Esophagus (tissue), 2 donors: ENCODE data around the gene XXYLT1. TPM values are rescaled to one million over a fixed set of nuclear protein-coding genes. Genes with fewer than 3 reads are reported as not detected.

ENCODE experiments used
- H3K27ac ChIP-seq, 2 donors: one replicate each; pipeline ENCODE4 v1.5.1; 2013; ENCODE audit warnings: low read depth in 2 of 2, mild to moderate bottlenecking in 2 of 2, inconsistent platforms in 1 of 2, low read length in 1 of 2, moderate library complexity in 1 of 2
- H3K27me3 ChIP-seq, 2 donors: one replicate each; pipeline ENCODE4 v1.6.1; 2013; ENCODE audit warnings: low read length in 2 of 2, control low read depth in 1 of 2, mild to moderate bottlenecking in 1 of 2; ENCODE audit not compliant: insufficient read depth in 2 of 2, control insufficient read depth in 1 of 2
- H3K36me3 ChIP-seq, 2 donors: one replicate each; pipeline ENCODE4 v1.6.1; 2013; ENCODE audit warnings: low read length in 1 of 2; ENCODE audit not compliant: control insufficient read depth in 2 of 2, insufficient read depth in 2 of 2
- H3K4me1 ChIP-seq, 2 donors: one replicate each; pipeline ENCODE4 v1.6.1; 2013; ENCODE audit warnings: low read length in 1 of 2; ENCODE audit not compliant: control insufficient read depth in 2 of 2, insufficient read depth in 2 of 2
- H3K4me3 ChIP-seq, 2 donors: one replicate each; pipeline ENCODE4 v1.5.1; 2013; ENCODE audit warnings: low read length in 2 of 2, mild to moderate bottlenecking in 2 of 2, low read depth in 1 of 2, moderate library complexity in 1 of 2
- H3K9me3 ChIP-seq, 2 donors: one replicate each; pipeline ENCODE4 v1.6.1; 2013; ENCODE audit warnings: mild to moderate bottlenecking in 2 of 2, low read depth in 1 of 2, low read length in 1 of 2, moderate library complexity in 1 of 2; ENCODE audit not compliant: control insufficient read depth in 2 of 2, insufficient read depth in 1 of 2
- WGBS, 2 donors: extraction: QIAGEN DNeasy Blood & Tissue Kit; methylation state at CpG; one replicate each; pipeline ENCODE4 v1.1.7; 2013; 5-methylcytosine and 5-hydroxymethylcytosine counted together
- polyA plus RNA-seq, 2 donors: library from polyadenylated mRNA; stranded (reverse); fragments of 200-250 nt; gene quantifications; one replicate each; pipeline ENCODE4 v1.2.3, GENCODE V29; 2013
- donor health status: healthy with polysubstance abuse.
- donor health status: Bipolar disorder and iron deficiency.

Gene XXYLT1
- polyA plus RNA-seq, 2 donors: 10.2 to 10.4 TPM

DNA sequence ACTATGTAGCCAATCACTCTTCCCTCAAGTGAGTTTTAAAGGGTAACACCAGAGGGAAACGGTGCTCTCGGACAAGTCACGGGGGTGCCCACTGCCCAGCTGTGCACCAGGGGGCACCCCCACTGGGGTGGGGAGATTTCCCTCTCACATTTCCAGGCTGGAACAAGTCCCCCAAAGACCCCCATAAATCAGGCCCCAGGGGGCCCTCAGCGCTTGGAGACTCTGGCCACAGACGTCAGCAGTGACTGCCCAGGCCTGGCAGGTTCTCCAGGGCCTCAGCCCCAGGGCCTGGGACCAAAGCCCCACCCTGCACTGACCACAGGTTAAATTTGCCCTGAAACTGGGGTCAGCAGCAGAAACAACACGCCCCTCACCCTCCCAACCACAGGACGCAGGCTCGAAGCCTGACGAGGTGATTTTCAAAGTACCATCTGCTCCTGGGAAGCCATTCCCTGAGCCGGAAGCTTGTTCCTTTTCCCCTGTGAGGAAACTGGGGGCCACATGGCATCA is 17.0 kb downstream of the XXYLT1 start:
- Histone ChIP-seq H3K27ac (no peak overlapping the region), H3K9me3 (no peaks in the 10 kb centered on the region)
- 91 to 92% methylated on average over 10 of the region's 10 CpGs for WGBS, 2 donors

DNA sequence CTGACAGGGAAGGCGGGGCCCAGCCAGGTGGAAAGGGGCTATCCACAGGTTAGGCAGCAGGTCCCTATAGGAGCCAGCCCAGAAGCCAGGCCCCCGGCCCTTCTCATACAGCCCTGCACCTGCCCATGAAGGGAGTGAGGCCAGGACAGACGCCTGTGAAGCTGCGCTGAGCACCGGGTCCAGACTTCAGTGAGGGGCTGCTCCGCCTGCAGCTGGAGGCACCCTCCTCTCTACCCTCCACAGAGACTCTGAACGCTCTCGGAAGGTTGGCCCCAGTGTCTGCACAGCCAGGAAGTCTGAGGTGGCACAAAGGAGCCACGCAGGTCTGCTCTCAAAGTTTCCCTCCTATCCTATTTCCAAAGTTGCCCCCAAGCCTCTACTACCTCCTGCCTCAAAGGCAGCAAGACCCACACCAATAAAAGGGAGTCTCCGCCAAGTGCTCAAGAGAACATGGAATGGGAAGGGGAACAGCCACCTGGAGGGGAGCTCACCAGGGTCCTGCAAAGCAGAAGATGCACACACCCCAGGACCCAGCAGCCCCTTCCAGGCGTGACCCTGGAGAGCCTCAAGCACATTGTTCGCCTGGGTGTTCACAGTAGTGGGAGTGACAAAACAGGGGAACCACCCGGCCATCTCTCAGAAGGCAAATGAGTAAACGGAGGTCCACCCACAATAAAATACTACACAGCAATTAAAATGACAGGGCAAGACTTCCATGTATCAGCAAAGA is 19.5 kb downstream of the XXYLT1 start:
- Histone ChIP-seq H3K4me3 (no peak overlapping the region), H3K4me1 (peaks cover 3% of the 10 kb centered on the region in 2 donors), H3K9me3 (no peaks in the 10 kb centered on the region), H3K36me3 (peaks cover 0 to 11% of the 10 kb centered on the region in 2 donors), H3K27me3 (no peaks in the 10 kb centered on the region), H3K27ac (no peak overlapping the region)
- WGBS, 2 donors: 82 to 90% methylated on average over 14 of the region's 14 CpGs

More for the DNA sequence above, 17.0 kb downstream of the XXYLT1 start:
- Histone ChIP-seq H3K27me3 (no peaks in the 10 kb centered on the region), H3K4me1 (peaks cover 3 to 4% of the 10 kb centered on the region in 2 donors), H3K36me3 (peaks cover 0 to 11% of the 10 kb centered on the region in 2 donors), H3K4me3 (no peak overlapping the region)

DNA sequence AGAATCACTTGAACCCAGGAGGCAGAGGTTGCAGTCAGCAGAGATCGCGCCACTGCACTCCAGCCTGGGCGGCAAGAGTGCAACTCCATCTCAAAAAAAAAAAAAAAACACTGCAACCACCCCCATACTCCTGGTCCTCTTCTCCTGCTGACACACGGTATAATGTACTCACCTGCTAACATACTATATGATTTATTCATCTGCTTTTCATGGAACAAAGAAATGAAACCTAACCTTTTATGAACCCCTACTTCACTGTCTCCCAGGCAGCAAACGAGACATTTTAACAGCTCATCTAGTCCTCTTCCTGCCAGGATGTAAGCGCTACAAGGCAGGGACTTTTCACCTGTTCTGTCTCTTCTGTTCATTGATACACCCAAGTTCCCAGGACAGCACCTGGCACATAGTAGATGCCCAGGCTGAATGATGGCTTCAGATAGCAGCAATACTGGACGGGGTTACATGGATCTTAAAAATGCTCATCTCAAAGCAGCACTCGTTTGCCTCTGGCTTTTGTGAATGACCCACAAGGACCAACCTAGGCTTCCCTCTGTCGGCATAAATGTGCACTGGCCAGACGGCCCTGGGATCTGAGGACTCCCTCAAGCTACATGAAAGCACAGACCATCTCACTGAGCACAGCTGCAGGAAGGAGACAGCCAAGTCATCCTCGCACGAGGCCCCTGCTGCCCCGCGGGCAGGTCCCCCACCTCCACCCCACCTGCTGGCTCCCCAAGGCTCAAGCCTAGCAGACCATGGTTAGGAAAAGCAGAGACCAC is 20.3 kb downstream of the XXYLT1 start:
- Histone ChIP-seq H3K9me3 (no peaks in the 10 kb centered on the region), H3K27me3 (no peaks in the 10 kb centered on the region), H3K4me3 (no peak overlapping the region), H3K27ac (no peak overlapping the region), H3K36me3 (peaks cover 0 to 6% of the 10 kb centered on the region in 2 donors), H3K4me1 (peaks cover 3% of the 10 kb centered on the region in 2 donors)
- WGBS, 2 donors: 64 to 72% methylated on average over 14 of the region's 14 CpGs

DNA sequence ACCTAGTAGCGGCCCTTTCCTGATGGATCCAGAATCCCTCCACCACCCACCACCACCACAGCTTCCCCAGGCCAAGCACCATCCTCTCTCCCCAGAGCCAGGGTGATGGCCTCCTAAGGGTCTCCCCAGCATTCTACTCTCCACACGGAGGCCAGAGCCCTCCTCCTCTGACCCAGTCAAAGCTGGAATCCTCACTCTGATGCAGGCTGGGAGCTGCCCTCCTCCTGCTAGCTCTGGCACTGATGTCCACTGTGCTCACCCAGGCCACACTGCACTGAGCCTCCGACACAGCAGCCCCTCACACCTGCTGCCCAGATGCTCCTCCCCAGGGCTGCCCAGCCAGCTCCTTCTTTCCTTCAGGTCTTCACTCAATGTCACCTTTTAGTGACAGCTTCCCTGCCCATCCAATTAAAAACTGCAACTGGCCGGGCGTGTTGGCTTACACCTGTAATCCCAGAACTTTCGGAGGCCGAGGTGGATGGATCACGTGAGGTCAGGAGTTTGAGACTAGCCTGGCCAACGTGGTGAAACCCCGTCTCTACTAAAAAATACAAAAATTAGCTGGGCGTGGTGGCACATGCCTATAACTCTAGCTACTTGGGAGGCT is 21.0 kb downstream of the XXYLT1 start:
- WGBS, 2 donors: 91 to 92% methylated on average over 11 of the region's 11 CpGs
- no peak overlapping the region for H3K27ac ChIP-seq

DNA sequence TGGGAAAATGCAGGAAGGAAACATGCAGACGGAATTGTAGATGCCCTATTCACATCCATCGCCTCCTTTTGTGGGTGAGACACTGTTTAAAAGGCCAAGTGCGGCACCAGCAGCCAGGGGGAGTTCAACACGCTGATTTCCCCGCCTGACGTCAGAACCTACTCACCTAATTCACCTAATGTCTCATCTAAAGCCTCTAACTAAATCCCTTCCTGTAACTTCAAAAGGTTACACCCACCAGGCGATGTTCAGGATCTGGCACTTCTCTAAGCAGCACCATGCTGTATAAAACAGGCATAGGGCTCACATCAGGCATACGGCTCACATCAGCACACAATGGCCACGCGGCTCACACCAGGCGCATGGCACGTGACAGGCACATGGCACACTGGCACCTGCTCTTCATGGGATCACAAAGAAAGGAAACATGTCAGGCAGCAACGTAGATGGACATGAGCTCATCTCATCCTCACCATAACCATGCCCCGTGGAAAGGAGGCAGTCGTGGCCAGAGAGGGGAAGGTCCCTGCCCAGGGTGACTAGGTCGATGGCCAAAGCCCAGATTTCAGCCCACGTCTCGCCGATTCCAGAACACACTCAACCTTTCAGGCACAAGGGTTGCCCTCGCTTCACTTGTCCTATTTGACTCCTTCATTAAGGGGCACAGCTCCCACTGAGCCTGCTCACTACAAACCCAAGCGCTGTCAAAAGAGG is 21.7 kb downstream of the XXYLT1 start:
- Histone ChIP-seq H3K9me3 (no peaks in the 10 kb centered on the region), H3K36me3 (peaks cover 0 to 2% of the 10 kb centered on the region in 2 donors), H3K27ac (peak overlapping the region in 1 of 2 donors; percentile 34), H3K4me3 (no peak overlapping the region), H3K27me3 (no peaks in the 10 kb centered on the region), H3K4me1 (peaks cover 3% of the 10 kb centered on the region in 2 donors)
- WGBS, 2 donors: 93% methylated on average over 21 of the region's 21 CpGs

More for the DNA sequence above, 21.0 kb downstream of the XXYLT1 start:
- no peaks in the 10 kb centered on the region for H3K9me3 ChIP-seq
- no peaks in the 10 kb centered on the region for H3K27me3 ChIP-seq
- peaks cover 3% of the 10 kb centered on the region in 2 donors for H3K4me1 ChIP-seq
- peaks cover 0 to 4% of the 10 kb centered on the region in 2 donors for H3K36me3 ChIP-seq
- no peak overlapping the region for H3K4me3 ChIP-seq

DNA sequence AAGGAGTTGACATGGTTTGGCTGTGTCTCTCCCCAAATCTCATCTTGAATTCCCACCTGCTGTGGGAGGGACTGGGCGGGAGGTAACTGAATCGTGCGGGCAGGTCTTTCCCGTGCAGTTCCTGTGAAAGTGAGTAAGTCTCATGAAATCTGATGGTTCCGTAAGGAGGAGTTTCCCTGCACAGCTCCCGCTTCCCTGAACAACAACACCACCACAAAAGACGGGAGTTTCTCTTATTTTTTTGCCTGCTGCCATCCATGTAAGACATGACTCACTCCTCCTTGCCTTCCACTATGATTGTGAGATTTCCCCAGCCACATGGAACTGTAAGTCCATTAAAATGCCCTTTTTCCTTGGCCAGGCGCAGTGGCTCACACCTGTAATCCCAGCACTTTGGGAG is 22.7 kb downstream of the XXYLT1 start:
- H3K4me1 ChIP-seq: peaks cover 3% of the 10 kb centered on the region in 2 donors
- no peaks in the 10 kb centered on the region for H3K27me3 ChIP-seq
- peaks cover 0 to 2% of the 10 kb centered on the region in 2 donors for H3K36me3 ChIP-seq
- H3K27ac ChIP-seq: no peak overlapping the region
- no peaks in the 10 kb centered on the region for H3K9me3 ChIP-seq
- 96 to 97% methylated on average over 8 of the region's 8 CpGs for WGBS, 2 donors
- H3K4me3 ChIP-seq: no peak overlapping the region

DNA sequence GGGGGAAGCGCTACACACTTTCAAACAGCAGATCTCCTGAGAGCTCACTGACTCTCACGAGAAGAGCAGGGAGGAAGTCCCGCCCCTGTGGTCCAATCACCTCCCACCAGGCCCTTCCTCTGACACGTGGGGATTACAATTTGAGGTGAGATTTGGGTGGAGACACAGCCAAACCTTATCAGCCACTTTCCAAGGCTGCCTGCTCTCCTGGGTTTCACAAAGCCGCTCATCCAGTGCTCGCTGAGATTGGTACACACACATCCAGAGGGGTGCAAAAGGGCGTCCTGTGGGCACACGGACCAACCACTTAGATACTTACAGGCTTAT is 23.1 kb downstream of the XXYLT1 start:
- Histone ChIP-seq H3K4me1 (peaks cover 3% of the 10 kb centered on the region in 2 donors), H3K9me3 (no peaks in the 10 kb centered on the region), H3K36me3 (peaks cover 0 to 2% of the 10 kb centered on the region in 2 donors), H3K4me3 (no peak overlapping the region), H3K27me3 (no peaks in the 10 kb centered on the region), H3K27ac (no peak overlapping the region)
- WGBS, 2 donors: 83 to 85% methylated on average over 8 of the region's 8 CpGs

DNA sequence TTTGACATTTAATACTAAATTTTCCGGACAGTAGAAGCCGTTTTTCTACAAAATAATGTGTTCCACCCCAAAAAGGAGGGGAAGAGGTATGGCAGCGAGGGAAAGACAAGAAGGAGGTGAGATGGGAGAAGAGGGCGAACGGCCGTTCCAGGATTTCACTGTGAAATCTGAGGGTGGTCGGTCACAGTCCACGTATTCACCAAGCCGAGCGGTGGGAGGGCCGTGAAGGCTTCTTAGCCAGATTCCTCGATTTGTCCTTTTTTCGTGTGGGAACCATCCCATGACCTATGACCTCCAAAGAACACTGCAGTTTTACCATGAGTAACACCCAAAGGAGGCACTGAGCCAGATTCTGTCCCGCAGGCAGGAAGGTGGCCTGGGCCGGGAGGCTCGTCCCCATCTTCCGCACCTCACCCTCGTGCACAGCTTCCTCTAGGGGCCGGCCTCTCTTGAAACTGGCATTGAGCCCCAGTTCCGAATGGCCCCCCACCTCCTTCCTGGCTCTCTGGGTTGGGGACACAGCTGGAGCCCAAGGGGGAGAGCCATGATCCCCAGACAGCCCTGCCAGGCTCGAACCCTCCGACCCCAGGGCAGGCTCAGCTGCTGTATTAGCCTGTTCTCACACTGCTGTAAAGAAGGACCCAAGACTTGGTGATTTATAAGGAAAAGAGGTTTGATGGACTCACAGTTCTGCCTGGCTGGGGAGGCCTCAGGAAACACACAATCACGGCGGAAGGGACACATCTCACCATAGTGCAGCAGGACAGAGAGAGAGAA is 23.7 kb downstream of the XXYLT1 start:
- Histone ChIP-seq H3K27me3 (no peaks in the 10 kb centered on the region), H3K4me1 (peaks cover 3% of the 10 kb centered on the region in 2 donors), H3K36me3 (peaks cover 0 to 2% of the 10 kb centered on the region in 2 donors), H3K27ac (no peak overlapping the region), H3K9me3 (no peaks in the 10 kb centered on the region), H3K4me3 (no peak overlapping the region)
- 93 to 96% methylated on average over 24 of the region's 24 CpGs for WGBS, 2 donors
